ENCODE results near the gene SFXN1.
"Not testable (repeated sequence)": the region's sequence is repeated elsewhere in the genome, so short reads cannot be mapped to it uniquely, and the experiment has no call there.

The SFXN1 gene

DNA sequence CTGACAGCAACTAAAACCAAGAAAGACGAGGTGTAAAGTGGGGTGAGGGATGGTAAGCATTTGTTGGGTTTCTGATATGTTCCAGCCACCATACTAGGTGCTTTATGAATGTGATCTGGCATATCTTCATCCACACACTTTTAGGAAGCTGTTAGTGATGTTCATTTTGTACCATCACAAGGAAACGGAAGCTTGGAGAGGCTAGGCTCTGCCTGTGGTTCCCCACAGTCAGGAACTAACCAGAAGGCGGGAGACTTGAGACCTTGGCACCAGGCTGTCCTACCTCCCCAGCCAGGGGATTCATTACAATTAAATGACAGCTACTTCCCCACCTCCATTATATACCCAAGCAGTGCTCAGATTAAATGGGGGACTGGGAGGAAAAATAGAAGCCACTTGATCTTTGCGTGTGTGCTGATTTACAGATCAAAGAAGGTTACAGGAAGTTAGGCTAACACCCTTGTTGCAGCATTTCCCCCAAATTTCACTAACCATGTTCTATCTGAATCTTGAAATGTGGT lies 43.0 kb downstream of the SFXN1 start:
- Histone ChIP-seq H3K27me3 (ENCODE audit: low read depth, low read length) (no peaks in the 10 kb centered on the region), H3K4me1 (ENCODE audit: control insufficient read depth in 1 of 2, insufficient read depth in 2 of 2, low read length in 2 of 2) (no peaks in the 10 kb centered on the region), H3K9me3 (ENCODE audit: control insufficient read depth in 1 of 2, low read length in 2 of 2) (no peaks in the 10 kb centered on the region), H3K4me3 (ENCODE audit: low read depth in 1 of 2, low read length in 2 of 2) (no peak overlapping the region), H3K27ac (ENCODE audit: low read length) (no peak overlapping the region), H3K36me3 (ENCODE audit: control insufficient read depth in 1 of 2, insufficient read depth in 2 of 2, low read length in 2 of 2) (peaks cover 42 to 53% of the 10 kb centered on the region in 2 donors)

DNA sequence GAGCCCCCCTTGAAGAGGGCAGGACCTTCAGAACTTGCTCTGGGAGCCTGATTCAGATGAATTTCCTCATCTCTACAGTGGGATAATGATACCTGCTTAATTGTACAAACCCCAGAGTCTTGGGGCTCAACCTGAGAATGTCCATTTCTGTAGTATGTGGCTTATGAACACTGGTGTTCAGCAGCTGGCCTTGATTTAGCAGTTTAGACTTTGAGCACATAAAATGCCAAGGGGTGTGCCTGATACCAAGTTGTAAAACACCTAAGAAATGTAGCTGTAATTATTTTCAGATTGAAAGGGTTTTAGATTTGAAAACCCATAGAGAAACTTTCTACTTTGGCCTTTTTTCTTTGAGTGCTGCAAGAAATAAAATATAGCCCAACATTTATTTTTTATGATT lies 44.9 kb downstream of the SFXN1 start:
- Histone ChIP-seq H3K4me1 (ENCODE audit: control insufficient read depth in 1 of 2, insufficient read depth in 2 of 2, low read length in 2 of 2) (no peaks in the 10 kb centered on the region), H3K9me3 (ENCODE audit: control insufficient read depth in 1 of 2, low read length in 2 of 2) (no peaks in the 10 kb centered on the region), H3K27ac (ENCODE audit: low read length) (no peak overlapping the region), H3K27me3 (ENCODE audit: low read depth, low read length) (no peaks in the 10 kb centered on the region), H3K4me3 (ENCODE audit: low read depth in 1 of 2, low read length in 2 of 2) (no peak overlapping the region), H3K36me3 (ENCODE audit: control insufficient read depth in 1 of 2, insufficient read depth in 2 of 2, low read length in 2 of 2) (peaks cover 36 to 43% of the 10 kb centered on the region in 2 donors)

DNA sequence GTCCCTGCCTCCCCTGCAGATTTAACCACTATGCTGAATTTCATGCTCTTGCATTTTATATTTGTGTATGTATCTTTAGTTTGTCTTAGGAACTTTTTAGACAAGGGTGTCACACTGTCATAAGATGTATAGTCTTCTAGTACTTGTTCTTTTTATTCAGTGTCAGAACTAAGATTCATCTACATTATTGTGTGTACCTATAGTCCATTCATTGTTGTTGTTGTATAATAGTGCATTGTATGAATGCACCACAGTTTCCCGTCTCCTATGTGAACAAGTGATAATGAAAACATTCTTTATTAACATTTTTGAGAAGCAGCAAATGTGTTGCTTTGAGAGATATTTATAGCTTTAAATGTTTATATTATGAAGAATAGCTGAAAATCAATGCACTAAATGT lies 45.9 kb downstream of the SFXN1 start:
- Histone ChIP-seq H3K27ac (ENCODE audit: low read length) (no peak overlapping the region), H3K9me3 (ENCODE audit: control insufficient read depth in 1 of 2, low read length in 2 of 2) (no peaks in the 10 kb centered on the region), H3K36me3 (ENCODE audit: control insufficient read depth in 1 of 2, insufficient read depth in 2 of 2, low read length in 2 of 2) (peaks cover 33 to 39% of the 10 kb centered on the region in 2 donors), H3K4me3 (ENCODE audit: low read depth in 1 of 2, low read length in 2 of 2) (no peak overlapping the region), H3K4me1 (ENCODE audit: control insufficient read depth in 1 of 2, insufficient read depth in 2 of 2, low read length in 2 of 2) (no peaks in the 10 kb centered on the region), H3K27me3 (ENCODE audit: low read depth, low read length) (no peaks in the 10 kb centered on the region)

DNA sequence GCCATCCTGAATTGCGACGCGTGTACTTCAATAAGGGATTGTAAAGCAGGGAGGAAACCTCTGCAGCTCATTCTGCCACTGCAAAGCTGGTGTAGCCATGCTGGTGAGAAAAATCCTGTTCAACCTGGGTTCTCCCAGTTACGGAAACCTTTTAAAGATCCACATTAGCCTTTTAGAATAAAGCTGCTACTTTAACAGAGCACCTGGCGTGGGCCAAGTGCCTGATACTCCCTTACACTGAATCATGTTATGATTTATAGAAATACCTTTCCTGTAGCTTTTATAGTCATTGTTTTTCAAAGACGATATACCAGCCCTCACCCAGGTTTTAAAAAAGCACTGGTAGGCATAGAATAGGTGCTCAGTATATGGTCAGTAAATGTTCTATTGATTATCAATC lies 48.3 kb downstream of the SFXN1 start:
- Histone ChIP-seq H3K36me3 (ENCODE audit: control insufficient read depth in 1 of 2, insufficient read depth in 2 of 2, low read length in 2 of 2) (peaks cover 27 to 35% of the 10 kb centered on the region in 2 donors), H3K9me3 (ENCODE audit: control insufficient read depth in 1 of 2, low read length in 2 of 2) (no peaks in the 10 kb centered on the region), H3K27ac (ENCODE audit: low read length) (no peak overlapping the region), H3K4me1 (ENCODE audit: control insufficient read depth in 1 of 2, insufficient read depth in 2 of 2, low read length in 2 of 2) (no peaks in the 10 kb centered on the region), H3K27me3 (ENCODE audit: low read depth, low read length) (no peaks in the 10 kb centered on the region), H3K4me3 (ENCODE audit: low read depth in 1 of 2, low read length in 2 of 2) (no peak overlapping the region)

DNA sequence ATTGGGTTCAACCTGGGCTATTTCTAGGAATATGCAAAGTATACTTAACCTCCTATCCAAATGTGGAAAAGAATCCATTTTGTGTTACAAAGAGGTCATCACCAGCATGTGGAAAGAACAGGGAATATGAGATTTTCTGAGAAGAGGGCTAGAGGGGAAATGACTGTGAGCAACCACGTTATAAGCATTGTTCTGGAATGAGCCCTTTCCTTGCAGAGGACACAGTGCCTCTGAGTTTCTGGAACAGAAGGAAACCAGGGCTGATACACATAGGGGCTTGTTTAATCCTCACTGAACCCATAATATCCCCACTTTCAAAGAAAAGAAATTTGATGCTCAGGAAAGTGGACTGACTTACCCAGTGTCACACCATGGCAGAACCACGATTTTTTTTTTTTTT lies 53.0 kb downstream of the SFXN1 start:
- Histone ChIP-seq H3K36me3 (ENCODE audit: control insufficient read depth in 1 of 2, insufficient read depth in 2 of 2, low read length in 2 of 2) (peaks cover 11 to 15% of the 10 kb centered on the region in 2 donors), H3K27ac (ENCODE audit: low read length) (no peak overlapping the region), H3K9me3 (ENCODE audit: control insufficient read depth in 1 of 2, low read length in 2 of 2) (no peaks in the 10 kb centered on the region), H3K27me3 (ENCODE audit: low read depth, low read length) (no peaks in the 10 kb centered on the region), H3K4me1 (ENCODE audit: control insufficient read depth in 1 of 2, insufficient read depth in 2 of 2, low read length in 2 of 2) (peaks cover 0 to 4% of the 10 kb centered on the region in 2 donors), H3K4me3 (ENCODE audit: low read depth in 1 of 2, low read length in 2 of 2) (no peak overlapping the region)

DNA sequence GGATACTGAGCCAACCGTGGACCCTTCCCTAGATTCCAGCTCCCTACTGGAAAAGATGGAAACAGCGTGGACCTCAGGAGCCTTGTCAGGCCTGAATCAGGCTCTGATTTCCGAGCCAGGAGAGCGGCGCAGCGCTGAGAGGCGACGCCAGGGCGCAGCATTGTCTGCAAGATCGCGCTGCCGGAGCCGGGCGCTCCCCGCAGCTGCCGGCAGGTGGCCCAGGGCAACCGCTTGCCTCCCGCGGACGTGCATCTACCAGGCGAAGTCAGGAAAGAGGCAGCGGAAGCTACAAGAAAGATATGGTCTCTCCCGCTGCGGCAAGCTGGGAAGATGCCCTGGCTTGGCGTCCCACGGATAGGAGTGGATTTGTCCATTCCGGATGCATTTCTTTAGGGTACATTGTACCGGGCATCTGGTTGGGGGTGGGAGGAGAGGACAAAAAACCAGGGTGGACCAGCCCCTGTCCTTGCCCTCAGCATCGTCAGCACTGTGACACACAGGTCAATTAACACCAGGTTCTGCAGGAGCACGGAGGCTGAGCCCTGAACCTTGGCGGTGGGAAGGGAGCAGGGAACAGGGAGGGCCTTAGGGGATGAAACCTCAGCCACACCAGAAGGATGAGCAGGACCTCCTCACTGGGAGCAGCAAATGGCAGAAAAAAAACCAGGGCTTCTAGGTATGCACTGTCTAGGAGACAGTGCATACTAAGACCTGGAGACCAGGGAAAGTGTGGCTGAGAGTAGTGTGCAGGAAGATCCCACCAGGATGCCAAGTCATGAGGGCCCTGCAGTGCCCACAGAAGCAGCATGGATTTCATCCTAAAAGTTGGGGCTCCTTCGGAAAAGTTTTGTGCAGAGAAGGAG lies 55.9 kb downstream of the SFXN1 start:
- peaks cover 0 to 4% of the 10 kb centered on the region in 2 donors for H3K4me1 ChIP-seq (ENCODE audit: control insufficient read depth in 1 of 2, insufficient read depth in 2 of 2, low read length in 2 of 2)
- H3K27ac ChIP-seq (ENCODE audit: low read length), result no peak overlapping the region
- H3K36me3 ChIP-seq (ENCODE audit: control insufficient read depth in 1 of 2, insufficient read depth in 2 of 2, low read length in 2 of 2), result no peaks in the 10 kb centered on the region
- H3K9me3 ChIP-seq (ENCODE audit: control insufficient read depth in 1 of 2, low read length in 2 of 2), result no peaks in the 10 kb centered on the region
- H3K27me3 ChIP-seq (ENCODE audit: low read depth, low read length), result no peaks in the 10 kb centered on the region
- H3K4me3 ChIP-seq (ENCODE audit: low read depth in 1 of 2, low read length in 2 of 2), result no peak overlapping the region

DNA sequence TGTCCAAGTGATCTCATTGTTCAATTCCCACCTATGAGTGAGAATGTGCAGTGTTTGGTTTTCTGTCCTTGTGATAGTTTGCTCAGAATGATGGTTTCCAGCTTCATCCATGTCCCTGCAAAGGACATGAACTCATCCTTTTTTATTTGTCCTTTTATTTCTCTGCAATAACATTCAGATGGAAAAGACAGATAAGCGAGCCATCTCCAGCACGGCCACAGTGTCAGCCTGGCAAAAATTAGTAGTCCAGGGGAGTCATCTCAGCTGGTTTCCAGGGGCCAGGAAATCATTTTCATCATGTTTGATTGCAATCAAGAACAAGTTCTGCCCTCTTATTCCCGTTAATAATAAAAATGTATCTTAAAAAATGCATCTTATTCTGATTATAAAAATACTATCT lies 57.0 kb downstream of the SFXN1 start:
- not testable (repeated sequence) for H3K4me1 ChIP-seq (ENCODE audit: control insufficient read depth in 1 of 2, insufficient read depth in 2 of 2, low read length in 2 of 2); H3K36me3 ChIP-seq (ENCODE audit: control insufficient read depth in 1 of 2, insufficient read depth in 2 of 2, low read length in 2 of 2); H3K4me3 ChIP-seq (ENCODE audit: low read depth in 1 of 2, low read length in 2 of 2); H3K27ac ChIP-seq (ENCODE audit: low read length); H3K27me3 ChIP-seq (ENCODE audit: low read depth, low read length); H3K9me3 ChIP-seq (ENCODE audit: control insufficient read depth in 1 of 2, low read length in 2 of 2)

DNA sequence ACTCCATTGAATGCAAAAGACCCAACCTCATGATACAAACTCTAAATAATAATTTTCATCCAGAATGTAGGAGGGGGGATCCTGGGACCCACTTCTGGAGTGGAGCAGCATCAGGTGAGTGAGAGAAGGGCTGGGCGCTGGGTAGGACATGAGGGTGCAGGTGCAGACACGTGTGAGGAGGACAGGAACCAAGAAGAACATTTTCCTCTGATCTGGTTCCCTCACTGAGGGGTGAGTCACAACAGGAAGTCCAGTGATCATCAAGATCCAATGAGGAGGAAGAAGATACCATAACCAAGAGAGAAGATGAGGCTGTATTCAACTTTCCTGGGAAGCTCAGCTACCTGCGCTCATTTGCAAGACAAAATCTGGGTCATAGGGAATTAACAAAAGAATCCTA lies 57.4 kb downstream of the SFXN1 start:
- no peaks in the 10 kb centered on the region for H3K27me3 ChIP-seq (ENCODE audit: low read depth, low read length)
- H3K4me3 ChIP-seq (ENCODE audit: low read depth in 1 of 2, low read length in 2 of 2), result no peak overlapping the region
- peaks cover 0 to 4% of the 10 kb centered on the region in 2 donors for H3K4me1 ChIP-seq (ENCODE audit: control insufficient read depth in 1 of 2, insufficient read depth in 2 of 2, low read length in 2 of 2)
- H3K27ac ChIP-seq (ENCODE audit: low read length), result no peak overlapping the region
- H3K36me3 ChIP-seq (ENCODE audit: control insufficient read depth in 1 of 2, insufficient read depth in 2 of 2, low read length in 2 of 2), result no peaks in the 10 kb centered on the region
- H3K9me3 ChIP-seq (ENCODE audit: control insufficient read depth in 1 of 2, low read length in 2 of 2), result no peaks in the 10 kb centered on the region

DNA sequence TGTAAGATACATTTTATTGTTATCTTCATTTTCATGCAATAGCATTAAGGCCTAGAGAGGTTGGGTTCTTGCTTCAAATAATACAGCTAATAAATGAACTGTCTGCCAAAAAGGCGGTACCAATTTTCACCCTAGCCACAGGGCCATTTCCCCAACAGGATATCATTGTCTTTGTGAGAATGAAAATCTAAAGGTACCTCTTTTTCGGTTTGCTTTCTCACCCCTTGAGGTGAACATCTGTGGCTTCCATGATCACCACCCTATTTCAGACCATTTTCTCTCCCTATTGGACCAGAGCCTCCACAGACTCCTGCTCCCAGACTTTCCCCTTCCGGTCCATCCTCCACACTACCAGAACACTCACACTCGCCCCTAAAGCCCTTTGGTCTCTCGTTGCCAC lies 60.2 kb downstream of the SFXN1 start:
- Histone ChIP-seq H3K4me1 (ENCODE audit: control insufficient read depth in 1 of 2, insufficient read depth in 2 of 2, low read length in 2 of 2) (peaks cover 0 to 10% of the 10 kb centered on the region in 2 donors), H3K9me3 (ENCODE audit: control insufficient read depth in 1 of 2, low read length in 2 of 2) (no peaks in the 10 kb centered on the region), H3K27ac (ENCODE audit: low read length) (no peak overlapping the region), H3K4me3 (ENCODE audit: low read depth in 1 of 2, low read length in 2 of 2) (no peak overlapping the region), H3K27me3 (ENCODE audit: low read depth, low read length) (no peaks in the 10 kb centered on the region), H3K36me3 (ENCODE audit: control insufficient read depth in 1 of 2, insufficient read depth in 2 of 2, low read length in 2 of 2) (no peaks in the 10 kb centered on the region)

DNA sequence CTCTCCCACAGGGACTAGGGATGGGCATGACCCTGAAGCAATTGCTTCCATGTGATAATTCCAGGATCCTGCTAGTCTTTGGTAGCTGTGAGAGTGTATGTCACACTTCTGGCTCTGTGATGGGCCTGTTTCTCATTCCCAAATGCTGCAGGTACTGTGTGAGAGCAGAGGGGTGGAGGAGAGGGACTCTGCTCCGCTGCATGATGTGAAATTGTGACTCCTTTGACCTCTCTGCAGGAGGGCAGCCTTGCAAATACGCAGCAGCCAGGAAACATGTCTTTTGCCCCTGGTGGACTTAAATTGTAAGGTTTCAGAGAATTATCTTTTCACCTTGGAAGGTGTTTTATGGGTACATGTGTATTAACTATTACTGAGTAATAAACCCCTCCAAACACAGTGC lies 61.6 kb downstream of the SFXN1 start:
- Histone ChIP-seq H3K9me3 (ENCODE audit: control insufficient read depth in 1 of 2, low read length in 2 of 2) (no peaks in the 10 kb centered on the region), H3K4me1 (ENCODE audit: control insufficient read depth in 1 of 2, insufficient read depth in 2 of 2, low read length in 2 of 2) (peaks cover 0 to 6% of the 10 kb centered on the region in 2 donors), H3K36me3 (ENCODE audit: control insufficient read depth in 1 of 2, insufficient read depth in 2 of 2, low read length in 2 of 2) (no peaks in the 10 kb centered on the region), H3K27me3 (ENCODE audit: low read depth, low read length) (no peaks in the 10 kb centered on the region), H3K4me3 (ENCODE audit: low read depth in 1 of 2, low read length in 2 of 2) (no peak overlapping the region), H3K27ac (ENCODE audit: low read length) (no peak overlapping the region)

DNA sequence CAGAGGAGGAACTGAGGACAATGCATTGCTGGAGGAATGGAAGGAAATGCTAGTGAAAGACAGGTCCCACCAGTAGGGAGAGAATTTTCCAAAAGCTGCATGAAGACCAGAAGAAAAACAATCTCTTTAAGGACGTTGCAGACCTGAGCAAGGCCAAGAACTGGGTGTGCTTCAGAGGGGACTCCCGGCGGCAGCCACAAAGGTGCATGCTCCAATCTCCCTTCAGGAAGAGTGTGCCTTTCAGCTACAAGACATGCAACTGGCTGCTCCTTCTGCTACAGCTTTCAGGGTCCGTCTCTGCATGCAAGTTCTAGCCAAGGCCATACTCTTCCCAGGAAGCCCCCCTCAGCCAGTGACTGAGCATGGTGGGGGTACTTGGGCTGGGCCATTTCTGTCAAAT lies 62.9 kb downstream of the SFXN1 start:
- Histone ChIP-seq H3K4me1 (ENCODE audit: control insufficient read depth in 1 of 2, insufficient read depth in 2 of 2, low read length in 2 of 2) (peaks cover 0 to 6% of the 10 kb centered on the region in 2 donors), H3K36me3 (ENCODE audit: control insufficient read depth in 1 of 2, insufficient read depth in 2 of 2, low read length in 2 of 2) (no peaks in the 10 kb centered on the region), H3K4me3 (ENCODE audit: low read depth in 1 of 2, low read length in 2 of 2) (no peak overlapping the region), H3K27ac (ENCODE audit: low read length) (no peak overlapping the region), H3K27me3 (ENCODE audit: low read depth, low read length) (no peaks in the 10 kb centered on the region), H3K9me3 (ENCODE audit: control insufficient read depth in 1 of 2, low read length in 2 of 2) (no peaks in the 10 kb centered on the region)

Measured in muscle layer of duodenum (tissue), 2 donors.